Caco-2 (cell line): Measurements from ENCODE around the gene GALNT18. TPM values are rescaled to one million over a fixed set of nuclear protein-coding genes. Genes with fewer than 3 reads are reported as not detected.
"Not testable (repeated sequence)": the region's sequence is repeated elsewhere in the genome, so short reads cannot be mapped to it uniquely, and the experiment has no call there.

ENCODE experiments used
- BruUV-seq: library from RNA; stranded (reverse); fragments of 400-500 nt; replicated peaks from 2 replicates; lab custom pipeline; 2021; lab: Mats Ljungman, UMichigan
- CTCF ChIA-PET: fragments of 300-600 bp; sonication (Branson Sonifier 250); formaldehyde crosslinking; loops from one replicate; lab custom pipeline; 2022; ENCODE audit warnings: antibody characterized with exemption; lab: Charles Lee
- POLR2A ChIA-PET: fragments of 300-600 bp; sonication (Branson Sonifier 250); formaldehyde crosslinking; loops from one replicate; lab custom pipeline; 2022; ENCODE audit warnings: antibody characterized with exemption; lab: Charles Lee
- DNase-seq, 2 experiments: peaks; one replicate each; pipeline versions ENCODE4 v3.0.0 to v3.0.0-alpha.2; 2020 to 2022
- H3K27me3 ChIP-seq: replicated peaks from 2 replicates; pipeline ENCODE4 v1.6.0; 2011; ENCODE audit warnings: low read length; ENCODE audit not compliant: control insufficient read depth, insufficient read depth
- H3K36me3 ChIP-seq: 2 replicates; pipeline ENCODE4 v1.5.1; 2011; ENCODE audit warnings: low read length; ENCODE audit not compliant: control insufficient read depth, insufficient read depth
- H3K4me1 ChIP-seq: fragments of 250-450 bp; sonication (Bioruptor Pico); 2 replicates; pipeline ENCODE4 v1.5.1; 2020; ENCODE audit warnings: mild to moderate bottlenecking
- H3K4me3 ChIP-seq: 2 replicates; pipeline ENCODE4 v1.5.1; 2011; ENCODE audit warnings: low read depth, mild to moderate bottlenecking, control low read depth, low read length
- H3K9me3 ChIP-seq: fragments of 250-450 bp; sonication (Bioruptor Pico); 2 replicates; pipeline ENCODE4 v1.5.1; 2020; ENCODE audit warnings: mild to moderate bottlenecking, moderate library complexity
- H3K27ac Mint-ChIP-seq: one replicate; pipeline ENCODE4 v1.8.0; 2022; ENCODE audit warnings: mixed read lengths; ENCODE audit not compliant: unreplicated experiment
- H3K27me3 Mint-ChIP-seq: one replicate; pipeline ENCODE4 v1.8.0; 2022; ENCODE audit warnings: mixed read lengths; ENCODE audit not compliant: insufficient read depth, unreplicated experiment
- H3K36me3 Mint-ChIP-seq: one replicate; pipeline ENCODE4 v1.8.0; 2022; ENCODE audit warnings: mild to moderate bottlenecking, mixed read lengths; ENCODE audit not compliant: insufficient read depth, unreplicated experiment
- H3K4me1 Mint-ChIP-seq: one replicate; pipeline ENCODE4 v1.8.0; 2022; ENCODE audit warnings: low read depth, mixed read lengths; ENCODE audit not compliant: unreplicated experiment
- H3K4me3 Mint-ChIP-seq: one replicate; pipeline ENCODE4 v1.8.0; 2022; ENCODE audit warnings: mild to moderate bottlenecking, moderate library complexity, mixed read lengths; ENCODE audit not compliant: unreplicated experiment
- H3K9me3 Mint-ChIP-seq: one replicate; pipeline ENCODE4 v1.8.0; 2022; ENCODE audit warnings: mixed read lengths; ENCODE audit not compliant: unreplicated experiment
- CTCF ChIP-seq, 2 experiments: fragments of 200-600 bp in 1 of 2; IDR thresholded peaks; 1 replicate in 1 of 2; 2 replicates in 1 of 2; pipeline versions ENCODE4 v1.5.1 to v1.8.0; 2011 to 2022; ENCODE audit warnings: antibody characterized with exemption in 1 of 2, control low read depth in 1 of 2, inconsistent platforms in 1 of 2, low read depth in 1 of 2, low read length in 1 of 2, mild to moderate bottlenecking in 1 of 2, moderate library complexity in 1 of 2; ENCODE audit not compliant: insufficient read depth in 1 of 2, severe bottlenecking in 1 of 2, unreplicated experiment in 1 of 2
- intact Hi-C: fragments of 100-400 bp; cut with micrococcal nuclease; formaldehyde crosslinking; loops from one replicate; pipeline ENCODE4 v1.10.0; 2022; ENCODE audit not compliant: unreplicated experiment
- total RNA-seq: library from RNA; stranded (reverse); gene quantifications from 2 replicates; pipeline ENCODE4 v1.2.3, GENCODE V29; 2022

Gene GALNT18
- total RNA-seq, 1 experiment from 2014 or later: 0.43 TPM

- Mint-ChIP-seq H3K36me3 (no peaks in the 10 kb centered on the region), H3K27ac (no peak overlapping the region), H3K4me1 (peaks cover 12% of the 10 kb centered on the region), H3K4me3 (no peak overlapping the region), H3K9me3 (no peaks in the 10 kb centered on the region), H3K27me3 (no peaks in the 10 kb centered on the region)
- TF ChIP-seq CTCF (IDR thresholded peaks at IDR 0.05; ENCODE audit: insufficient read depth in 1 of 2, low read depth in 1 of 2, low read length in 1 of 2, severe bottlenecking in 1 of 2, unreplicated experiment in 1 of 2): no peak
- H3K4me1 ChIP-seq: peaks cover 18% of the 10 kb centered on the region
- H3K9me3 ChIP-seq: no peaks in the 10 kb centered on the region
- BruUV-seq: no TSS peak
- intact Hi-C loops: no loop called here
- CTCF ChIA-PET: no interaction called here
- peaks cover 1% of the 10 kb centered on the region; the same call in 1 of the 2 replicates for H3K36me3 ChIP-seq
- POLR2A ChIA-PET: no interaction called here
- no peak for DNase-seq
- H3K27me3 ChIP-seq: no peaks in the 10 kb centered on the region; the same call in 1 of the 2 replicates
- no peak overlapping the region for H3K4me3 ChIP-seq
These were observed 172.5 kb downstream of the GALNT18 start for GRCh38 chr11:11449327-11449726.

- H3K27me3 Mint-ChIP-seq: no peaks in the 10 kb centered on the region
- H3K4me1 Mint-ChIP-seq: peaks cover 12% of the 10 kb centered on the region
- TF ChIP-seq CTCF (IDR thresholded peaks at IDR 0.05; ENCODE audit: insufficient read depth in 1 of 2, low read depth in 1 of 2, low read length in 1 of 2, severe bottlenecking in 1 of 2, unreplicated experiment in 1 of 2): no peak
- intact Hi-C loops: no loop called here
- no peak for DNase-seq
- Histone ChIP-seq H3K27me3 (no peaks in the 10 kb centered on the region; the same call in 1 of the 2 replicates), H3K36me3 (peaks cover 1% of the 10 kb centered on the region; the same call in 1 of the 2 replicates), H3K4me1 (peaks cover 18% of the 10 kb centered on the region), H3K4me3 (no peak overlapping the region), H3K9me3 (no peaks in the 10 kb centered on the region)
- no peak overlapping the region for H3K27ac Mint-ChIP-seq
- ChIA-PET POLR2A (no interaction called here), CTCF (no interaction called here)
- BruUV-seq: no TSS peak
- H3K4me3 Mint-ChIP-seq: no peak overlapping the region
- H3K9me3 Mint-ChIP-seq: no peaks in the 10 kb centered on the region
- no peaks in the 10 kb centered on the region for H3K36me3 Mint-ChIP-seq
These were observed 173.2 kb downstream of the GALNT18 start for GRCh38 chr11:11448626-11449025.

GRCh38 chr11:11447601-11448000, 174.2 kb downstream of the GALNT18 start:
- POLR2A ChIA-PET, H3K4me3 ChIP-seq, H3K9me3 ChIP-seq, H3K27me3 Mint-ChIP-seq, H3K4me3 Mint-ChIP-seq, H3K27me3 ChIP-seq, H3K9me3 Mint-ChIP-seq, H3K36me3 ChIP-seq, CTCF ChIA-PET, BruUV-seq, intact Hi-C loops, H3K27ac Mint-ChIP-seq, H3K36me3 Mint-ChIP-seq, DNase-seq: not testable (repeated sequence)
- H3K4me1 ChIP-seq: peaks cover 18% of the 10 kb centered on the region
- H3K4me1 Mint-ChIP-seq: peaks cover 12% of the 10 kb centered on the region

- H3K27me3 Mint-ChIP-seq: peaks cover 3% of the 10 kb centered on the region
- TF ChIP-seq CTCF (IDR thresholded peaks at IDR 0.05; ENCODE audit: insufficient read depth in 1 of 2, low read depth in 1 of 2, low read length in 1 of 2, severe bottlenecking in 1 of 2, unreplicated experiment in 1 of 2): no peak
- no peak for DNase-seq
- no peak overlapping the region for H3K4me3 Mint-ChIP-seq
- Histone ChIP-seq H3K4me3 (no peak overlapping the region), H3K27me3 (no peaks in the 10 kb centered on the region; the same call in 1 of the 2 replicates), H3K9me3 (no peaks in the 10 kb centered on the region), H3K4me1 (peaks cover 18% of the 10 kb centered on the region), H3K36me3 (no peaks in the 10 kb centered on the region)
- no TSS peak for BruUV-seq
- ChIA-PET CTCF (no interaction called here), POLR2A (no interaction called here)
- H3K9me3 Mint-ChIP-seq: no peaks in the 10 kb centered on the region
- intact Hi-C loops: no loop called here
- H3K36me3 Mint-ChIP-seq: no peaks in the 10 kb centered on the region
- no peak overlapping the region for H3K27ac Mint-ChIP-seq
- H3K4me1 Mint-ChIP-seq: peaks cover 12% of the 10 kb centered on the region
These were observed 174.8 kb downstream of the GALNT18 start for GRCh38 chr11:11446967-11447366.
